ENCODE data around the gene FSIP1. TPM values are rescaled to one million over a fixed set of nuclear protein-coding genes. Genes with fewer than 3 reads are reported as not detected.
A peak's percentile ranks its signal among the peaks of the same experiment; 100 is the strongest.

The FSIP1 gene
- total and polyA plus RNA-seq, 11 donors = 0.28 to 3.7 (median 0.97) TPM; not detected in 1

DNA sequence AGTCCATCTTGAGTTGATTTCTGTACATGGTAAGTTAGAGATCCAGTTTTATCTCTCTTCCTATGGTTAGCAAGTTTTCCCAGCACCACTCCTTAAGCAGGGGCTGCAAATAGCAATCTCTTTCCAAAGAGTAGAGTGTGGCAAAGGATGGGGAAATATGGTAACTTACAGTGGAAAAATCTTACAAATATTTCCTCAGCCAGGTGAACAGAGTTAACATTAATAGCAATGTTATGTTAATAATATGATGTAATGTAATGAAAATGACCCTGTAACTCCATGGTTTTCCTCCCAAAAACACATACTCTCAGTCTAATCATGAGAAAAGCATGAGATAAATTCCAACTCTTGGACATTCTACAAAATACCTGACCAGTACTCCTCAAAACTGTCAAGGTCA, 30.4 kb downstream of the FSIP1 start:
- intact Hi-C loops (cut with DNase I) = loop anchor here in 9 of 10 donors (5.0 to 10.0 kb wide), 7 partner anchors 157 to 1047 kb away; partner anchors contain the start of gene THBS1 (in 3 of the 9)

DNA sequence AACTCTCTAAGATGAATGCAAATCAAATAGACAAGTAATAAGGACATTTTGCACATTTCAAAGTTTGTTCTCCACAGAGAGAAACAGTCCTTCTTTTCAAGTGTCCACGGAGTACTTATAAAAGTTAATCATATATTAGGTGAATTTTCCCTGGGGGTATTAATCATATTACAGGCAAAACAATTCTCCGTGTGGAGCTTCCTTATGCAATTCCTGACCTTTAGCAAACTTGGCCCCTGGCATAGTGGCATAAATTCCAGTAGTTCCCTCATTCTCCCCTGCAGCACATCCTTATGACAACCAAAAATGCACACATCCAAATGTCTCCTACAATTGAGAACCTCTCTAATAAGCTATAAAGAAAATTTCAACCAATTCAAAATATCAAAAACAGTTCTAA, 34.4 kb downstream of the FSIP1 start:
- 39 to 68% (median 49%) methylated on average over 2 of the region's 2 CpGs for WGBS, 4 donors
- H3K9me3 ChIP-seq = no peaks in the 10 kb centered on the region
- intact Hi-C loops (cut with DNase I) = no loop called here
- H3K27me3 ChIP-seq = no peaks in the 10 kb centered on the region
- no peaks in the 10 kb centered on the region for H3K36me3 ChIP-seq
- ATAC-seq = no peak
- no peak for DNase-seq
- no peak overlapping the region for H3K27ac ChIP-seq
- H3K4me3 ChIP-seq = no peak overlapping the region
- TF ChIP-seq CTCF (IDR thresholded peaks at IDR 0.05) (no peak), POLR2A (IDR thresholded peaks at IDR 0.05) (no peak)
- H3K4me1 ChIP-seq = peaks cover 0 to 11% (median 0%) of the 10 kb centered on the region in 12 donors

More for the DNA sequence above, 30.4 kb downstream of the FSIP1 start:
- ATAC-seq (no peak), DNase-seq (no peak)
- Histone ChIP-seq H3K9me3 (no peaks in the 10 kb centered on the region), H3K27me3 (no peaks in the 10 kb centered on the region), H3K27ac (no peak overlapping the region), H3K4me3 (no peak overlapping the region), H3K4me1 (peaks cover 0 to 10% (median 0%) of the 10 kb centered on the region in 12 donors), H3K36me3 (no peaks in the 10 kb centered on the region)
- TF ChIP-seq POLR2A (IDR thresholded peaks at IDR 0.05) = no peak
- TF ChIP-seq CTCF (IDR thresholded peaks at IDR 0.05) = no peak

DNA sequence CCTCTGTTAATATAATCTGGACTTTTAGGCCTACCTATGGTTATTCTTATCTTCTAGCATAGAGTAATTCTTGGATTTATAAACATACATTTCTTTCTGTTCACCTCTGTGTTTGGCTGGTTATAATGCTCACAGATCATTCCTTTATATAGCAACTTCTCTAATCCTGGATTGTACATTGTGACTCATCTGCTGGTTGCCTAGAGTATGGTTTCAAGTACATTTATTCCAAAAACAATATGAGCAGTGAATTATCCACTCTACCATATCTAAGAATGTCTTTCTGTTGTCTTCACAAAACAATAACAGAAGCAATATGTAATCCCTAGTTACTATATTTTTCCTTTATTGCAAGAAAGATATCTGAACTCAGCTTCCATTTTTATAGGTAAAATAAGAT, 35.3 kb downstream of the FSIP1 start:
- Histone ChIP-seq H3K4me1 (peaks cover 0 to 11% (median 0%) of the 10 kb centered on the region in 12 donors), H3K9me3 (no peaks in the 10 kb centered on the region), H3K27ac (no peak overlapping the region), H3K27me3 (no peaks in the 10 kb centered on the region), H3K4me3 (no peak overlapping the region), H3K36me3 (no peaks in the 10 kb centered on the region)
- no peak for TF ChIP-seq POLR2A (IDR thresholded peaks at IDR 0.05)
- no peak for TF ChIP-seq CTCF (IDR thresholded peaks at IDR 0.05)
- ATAC-seq (peak in 2 of 4 donors; percentile 50 to 56), DNase-seq (no peak)
- intact Hi-C loops (cut with DNase I) = no loop called here

GRCh38 chr15:39746714-39747276, 35.8 kb downstream of the FSIP1 start:
- Histone ChIP-seq H3K27me3 (no peaks in the 10 kb centered on the region), H3K36me3 (no peaks in the 10 kb centered on the region), H3K27ac (no peak overlapping the region), H3K9me3 (no peaks in the 10 kb centered on the region), H3K4me3 (no peak overlapping the region), H3K4me1 (peaks cover 0 to 11% (median 0%) of the 10 kb centered on the region in 12 donors)
- DNase-seq (no peak), ATAC-seq (no peak)
- 52 to 77% (median 59%) methylated on average over 1 of the region's 1 CpG for WGBS, 4 donors
- TF ChIP-seq POLR2A (IDR thresholded peaks at IDR 0.05) (no peak), CTCF (IDR thresholded peaks at IDR 0.05) (no peak)
- intact Hi-C loops (cut with DNase I) = no loop called here
